Esophagus muscularis mucosa (tissue), 3 donors: Measurements from ENCODE around the gene PLD3.

Source experiments
- POLR2AphosphoS5 ChIP-seq, 2 donors: sonication (generic); formaldehyde crosslinking; IDR thresholded peaks; one replicate each; pipeline ENCODE4 v1.6.1; 2017; ENCODE audit warnings: antibody characterized with exemption in 2 of 2
- TF ChIP-seq, protein P1 (sequence below), 3 experiments: fragments of 200-600 bp in 2 of 3; fragments of 450-650 bp in 1 of 3; sonication (generic) in 2 of 3; IDR thresholded peaks; one replicate each; pipeline ENCODE4 v1.5.1; 2017 to 2019; ENCODE audit warnings: antibody characterized with exemption in 3 of 3, mild to moderate bottlenecking in 2 of 3, moderate library complexity in 1 of 3

DNA sequence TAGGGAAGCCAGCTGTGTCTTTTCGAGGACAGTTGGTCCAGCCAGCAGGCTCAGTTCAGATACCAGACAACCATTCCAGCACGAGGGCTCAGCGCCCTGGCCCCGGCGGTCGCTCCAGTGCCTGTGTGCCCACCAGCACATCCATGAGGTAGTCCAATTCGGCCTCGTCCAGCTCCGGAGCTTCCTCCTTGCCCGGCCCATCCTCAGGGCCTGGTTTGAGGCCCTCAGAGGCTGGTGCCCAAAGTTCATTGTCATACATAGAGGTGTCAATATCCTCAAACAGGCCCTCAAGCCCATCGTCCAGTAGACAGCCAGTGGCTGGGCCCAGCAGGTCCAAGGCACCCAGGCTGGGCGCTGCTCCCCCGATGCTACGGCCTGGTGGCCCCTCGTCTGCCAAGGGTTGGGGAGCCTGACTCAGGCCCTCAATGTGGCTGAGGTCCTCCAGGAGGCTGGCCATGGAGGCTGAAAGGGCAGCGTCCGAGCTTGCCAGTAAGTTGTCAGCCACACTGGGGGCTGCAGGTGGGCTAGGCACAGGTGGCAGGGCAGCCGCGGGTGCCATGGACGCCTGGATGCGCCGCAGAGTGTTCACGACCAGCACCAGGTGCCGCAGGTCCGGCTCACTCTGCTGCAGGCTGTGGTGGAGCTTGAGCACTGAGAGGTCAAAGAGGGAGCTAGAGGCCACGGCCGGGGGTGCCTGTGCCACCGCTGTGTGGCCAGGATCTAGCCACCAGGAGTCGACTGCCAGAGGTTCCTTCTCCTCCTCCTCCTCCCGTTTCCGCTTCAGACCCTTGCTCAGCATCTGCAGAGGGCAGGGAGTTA lies 74.5 kb downstream of the PLD3 start:
- TF ChIP-seq, protein P1, sequence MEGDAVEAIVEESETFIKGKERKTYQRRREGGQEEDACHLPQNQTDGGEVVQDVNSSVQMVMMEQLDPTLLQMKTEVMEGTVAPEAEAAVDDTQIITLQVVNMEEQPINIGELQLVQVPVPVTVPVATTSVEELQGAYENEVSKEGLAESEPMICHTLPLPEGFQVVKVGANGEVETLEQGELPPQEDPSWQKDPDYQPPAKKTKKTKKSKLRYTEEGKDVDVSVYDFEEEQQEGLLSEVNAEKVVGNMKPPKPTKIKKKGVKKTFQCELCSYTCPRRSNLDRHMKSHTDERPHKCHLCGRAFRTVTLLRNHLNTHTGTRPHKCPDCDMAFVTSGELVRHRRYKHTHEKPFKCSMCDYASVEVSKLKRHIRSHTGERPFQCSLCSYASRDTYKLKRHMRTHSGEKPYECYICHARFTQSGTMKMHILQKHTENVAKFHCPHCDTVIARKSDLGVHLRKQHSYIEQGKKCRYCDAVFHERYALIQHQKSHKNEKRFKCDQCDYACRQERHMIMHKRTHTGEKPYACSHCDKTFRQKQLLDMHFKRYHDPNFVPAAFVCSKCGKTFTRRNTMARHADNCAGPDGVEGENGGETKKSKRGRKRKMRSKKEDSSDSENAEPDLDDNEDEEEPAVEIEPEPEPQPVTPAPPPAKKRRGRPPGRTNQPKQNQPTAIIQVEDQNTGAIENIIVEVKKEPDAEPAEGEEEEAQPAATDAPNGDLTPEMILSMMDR (IDR thresholded peaks at IDR 0.05): no peak
- no peak for TF ChIP-seq POLR2AphosphoS5 (IDR thresholded peaks at IDR 0.05)
